ENCODE results near the gene AFG3L2.

Gene AFG3L2

DNA sequence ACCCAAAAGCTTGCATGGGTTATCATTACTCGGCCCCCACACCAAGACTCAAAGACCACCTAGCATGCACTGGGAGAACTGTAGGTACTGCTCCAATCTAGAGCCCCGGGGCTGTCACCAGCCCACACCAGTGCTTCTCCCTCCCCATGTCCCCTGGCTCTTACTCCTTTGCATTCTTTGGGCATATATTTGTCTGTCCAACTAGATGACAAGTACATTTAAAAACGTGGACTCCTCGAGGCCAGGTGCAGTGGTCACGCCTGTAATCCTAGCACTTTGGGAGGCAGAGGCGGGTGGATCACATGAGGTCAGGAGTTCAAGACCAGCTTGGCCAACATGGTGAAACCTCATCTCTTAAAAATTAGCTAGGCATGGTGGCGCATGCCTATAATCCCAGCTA is 7.8 kb downstream of the AFG3L2 start:
- DNase-seq (ENCODE audit: extremely low spot score): no peak
- ChIA-PET CTCF (no interaction called here), POLR2A (no interaction called here)
- TF ChIP-seq, protein P1, sequence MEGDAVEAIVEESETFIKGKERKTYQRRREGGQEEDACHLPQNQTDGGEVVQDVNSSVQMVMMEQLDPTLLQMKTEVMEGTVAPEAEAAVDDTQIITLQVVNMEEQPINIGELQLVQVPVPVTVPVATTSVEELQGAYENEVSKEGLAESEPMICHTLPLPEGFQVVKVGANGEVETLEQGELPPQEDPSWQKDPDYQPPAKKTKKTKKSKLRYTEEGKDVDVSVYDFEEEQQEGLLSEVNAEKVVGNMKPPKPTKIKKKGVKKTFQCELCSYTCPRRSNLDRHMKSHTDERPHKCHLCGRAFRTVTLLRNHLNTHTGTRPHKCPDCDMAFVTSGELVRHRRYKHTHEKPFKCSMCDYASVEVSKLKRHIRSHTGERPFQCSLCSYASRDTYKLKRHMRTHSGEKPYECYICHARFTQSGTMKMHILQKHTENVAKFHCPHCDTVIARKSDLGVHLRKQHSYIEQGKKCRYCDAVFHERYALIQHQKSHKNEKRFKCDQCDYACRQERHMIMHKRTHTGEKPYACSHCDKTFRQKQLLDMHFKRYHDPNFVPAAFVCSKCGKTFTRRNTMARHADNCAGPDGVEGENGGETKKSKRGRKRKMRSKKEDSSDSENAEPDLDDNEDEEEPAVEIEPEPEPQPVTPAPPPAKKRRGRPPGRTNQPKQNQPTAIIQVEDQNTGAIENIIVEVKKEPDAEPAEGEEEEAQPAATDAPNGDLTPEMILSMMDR (IDR thresholded peaks at IDR 0.05; ENCODE audit: control extremely low read depth, extremely low read depth, low read depth, missing control alignments): no peak

GRCh38 chr18:12366784-12367183 is 10.2 kb downstream of the AFG3L2 start:
- DNase-seq (ENCODE audit: extremely low spot score): no peak
- POLR2A ChIA-PET: no interaction called here
- CTCF ChIA-PET: interaction anchor here (1.5 kb wide), 1 partner anchor 8 kb away, joined by 4 read pairs; no protein-coding TSS in a partner anchor
- TF ChIP-seq, protein P1 (IDR thresholded peaks at IDR 0.05; ENCODE audit: control extremely low read depth, extremely low read depth, low read depth, missing control alignments): no peak

- TF ChIP-seq, protein P1 (IDR thresholded peaks at IDR 0.05; ENCODE audit: control extremely low read depth, extremely low read depth, low read depth, missing control alignments): no peak
- POLR2A ChIA-PET: no interaction called here
- CTCF ChIA-PET: interaction anchor here (1.5 kb wide), 1 partner anchor 8 kb away, joined by 4 read pairs; no protein-coding TSS in a partner anchor
- DNase-seq (ENCODE audit: extremely low spot score): no peak
These were observed 10.6 kb downstream of the AFG3L2 start for GRCh38 chr18:12366379-12366778.

DNA sequence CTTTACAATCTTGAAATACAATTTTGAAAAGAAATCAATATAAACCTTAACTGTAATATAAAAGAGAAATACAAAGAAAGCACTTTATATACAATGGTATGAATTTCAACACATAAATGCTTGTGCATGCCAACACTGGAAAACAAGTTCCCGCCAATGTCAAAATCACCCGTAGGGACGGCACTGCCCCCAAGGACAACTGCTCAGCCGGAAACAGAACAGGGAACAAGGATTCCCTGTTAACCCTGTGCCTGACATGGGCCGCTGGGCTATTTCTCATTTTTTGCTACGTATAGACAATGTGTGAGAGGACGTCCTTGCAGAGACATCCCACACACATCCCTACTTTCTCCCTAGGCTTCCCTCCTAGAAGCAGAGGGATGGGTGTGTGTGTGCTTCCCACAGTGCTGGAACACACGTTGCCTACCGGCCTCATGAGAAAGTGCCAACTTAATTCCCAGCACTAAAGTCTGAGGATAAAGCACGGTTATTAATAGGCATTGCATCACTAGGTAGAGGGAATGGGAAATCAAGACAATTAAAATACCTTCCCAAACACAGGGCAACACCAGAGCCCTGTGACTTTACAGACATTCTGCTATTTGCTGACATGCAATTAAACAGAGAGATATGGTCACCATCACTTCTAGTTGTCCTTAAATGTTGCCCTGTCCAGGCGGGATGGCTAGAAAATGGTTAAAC is 14.4 kb downstream of the AFG3L2 start:
- ChIA-PET CTCF (interaction anchor here (2.1 to 2.4 kb wide), 2 partner anchors 10 to 11 kb away, joined by 7 to 10 read pairs; no protein-coding TSS in a partner anchor), POLR2A (no interaction called here)
- TF ChIP-seq, protein P1 (IDR thresholded peaks at IDR 0.05; ENCODE audit: control extremely low read depth, extremely low read depth, low read depth, missing control alignments): no peak
- DNase-seq (ENCODE audit: extremely low spot score): no peak

- CTCF ChIA-PET: interaction anchor here (2.0 to 2.4 kb wide), 2 partner anchors 11 to 29 kb away, joined by 4 to 10 read pairs; no protein-coding TSS in a partner anchor
- POLR2A ChIA-PET: no interaction called here
- no peak for DNase-seq (ENCODE audit: extremely low spot score)
- TF ChIP-seq, protein P1 (IDR thresholded peaks at IDR 0.05; ENCODE audit: control extremely low read depth, extremely low read depth, low read depth, missing control alignments): no peak
These were observed 15.2 kb downstream of the AFG3L2 start for GRCh38 chr18:12361770-12362378.

- ChIA-PET POLR2A (no interaction called here), CTCF (interaction anchor here (2.1 kb wide), 1 partner anchor 32 kb away, joined by 8 read pairs; no protein-coding TSS in a partner anchor)
- TF ChIP-seq, protein P1 (IDR thresholded peaks at IDR 0.05; ENCODE audit: control extremely low read depth, extremely low read depth, low read depth, missing control alignments): no peak
These were observed 17.5 kb downstream of the AFG3L2 start for GRCh38 chr18:12359515-12359927.

More at GRCh38 chr18:12359515-12359927, 17.5 kb downstream of the AFG3L2 start:
- no peak for DNase-seq (ENCODE audit: extremely low spot score)

Data from GM10248 (cell line).